ENCODE results near the gene H19. TPM values are rescaled to one million over a fixed set of nuclear protein-coding genes. Genes with fewer than 3 reads are reported as not detected.

H19 gene
- total RNA-seq, 2 donors from 2014 or later = not detected

GRCh38 chr11:1998290-1998689 is 648 bp upstream of the H19 start:
- DNase-seq (no peak), ATAC-seq (replicated peaks in 1 of 2) (peak in 1 of 2 donors; percentile 22)
- Mint-ChIP-seq H3K36me3 (ENCODE audit: insufficient read depth in 2 of 2) (no peaks in the 10 kb centered on the region), H3K27me3 (ENCODE audit: low read depth) (no peaks in the 10 kb centered on the region), H3K4me3 (no peak overlapping the region), H3K4me1 (ENCODE audit: low read depth) (no peaks in the 10 kb centered on the region), H3K27ac (no peak overlapping the region), H3K9me3 (no peaks in the 10 kb centered on the region)

DNA sequence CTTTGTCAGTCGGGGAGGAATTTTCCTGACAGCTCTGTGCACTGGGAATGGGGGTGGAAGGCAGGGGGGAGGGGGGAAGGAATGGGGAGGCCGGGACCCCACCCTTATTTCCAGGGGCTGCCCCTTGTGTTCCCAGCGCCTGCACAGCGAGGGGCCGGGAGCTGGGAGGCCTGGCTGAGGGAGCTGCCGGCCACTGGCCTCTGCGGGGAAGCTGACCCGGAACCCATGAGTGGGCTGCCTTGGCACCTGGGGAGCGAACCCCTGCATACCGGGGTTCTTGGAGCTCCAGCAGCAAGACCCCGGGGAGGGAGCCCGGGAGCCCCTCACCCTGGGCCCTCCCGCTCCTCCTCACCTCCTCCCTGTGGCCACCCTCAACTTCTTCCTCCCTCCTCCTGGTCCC is 3.5 kb downstream of the H19 start:
- Mint-ChIP-seq H3K4me1 (ENCODE audit: low read depth) (no peaks in the 10 kb centered on the region), H3K27me3 (ENCODE audit: low read depth) (no peaks in the 10 kb centered on the region), H3K9me3 (no peaks in the 10 kb centered on the region), H3K4me3 (no peak overlapping the region), H3K27ac (no peak overlapping the region), H3K36me3 (ENCODE audit: insufficient read depth in 2 of 2) (no peaks in the 10 kb centered on the region)
- no peak for ATAC-seq (replicated peaks in 1 of 2)
- no peak for DNase-seq

DNA sequence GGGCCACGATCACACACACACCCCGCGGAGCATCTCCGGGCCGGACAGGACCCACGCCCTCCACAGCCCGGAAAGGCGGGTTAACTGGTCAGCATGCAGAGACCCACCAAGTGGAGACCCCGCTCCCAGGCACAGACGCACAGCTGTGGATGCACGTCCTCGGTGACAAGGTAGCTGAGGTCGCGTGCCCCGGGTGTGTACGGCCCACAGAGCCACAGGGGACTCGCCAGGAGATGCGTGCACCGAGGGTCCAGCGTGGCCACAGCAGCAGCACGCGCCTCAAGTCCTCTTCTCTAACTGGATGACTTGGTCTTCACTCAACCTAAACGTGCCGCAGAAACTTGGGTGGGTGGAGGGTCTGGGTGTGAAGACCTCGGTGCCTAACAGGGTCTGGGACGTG is 5.5 kb downstream of the H19 start:
- DNase-seq (no peak), ATAC-seq (replicated peaks in 1 of 2) (no peak)
- H3K9me3 Mint-ChIP-seq = no peaks in the 10 kb centered on the region
- H3K4me3 Mint-ChIP-seq = no peak overlapping the region
- no peaks in the 10 kb centered on the region for H3K36me3 Mint-ChIP-seq (ENCODE audit: insufficient read depth in 2 of 2)
- H3K4me1 Mint-ChIP-seq (ENCODE audit: low read depth) = no peaks in the 10 kb centered on the region
- H3K27me3 Mint-ChIP-seq (ENCODE audit: low read depth) = no peaks in the 10 kb centered on the region
- H3K27ac Mint-ChIP-seq = no peak overlapping the region

DNA sequence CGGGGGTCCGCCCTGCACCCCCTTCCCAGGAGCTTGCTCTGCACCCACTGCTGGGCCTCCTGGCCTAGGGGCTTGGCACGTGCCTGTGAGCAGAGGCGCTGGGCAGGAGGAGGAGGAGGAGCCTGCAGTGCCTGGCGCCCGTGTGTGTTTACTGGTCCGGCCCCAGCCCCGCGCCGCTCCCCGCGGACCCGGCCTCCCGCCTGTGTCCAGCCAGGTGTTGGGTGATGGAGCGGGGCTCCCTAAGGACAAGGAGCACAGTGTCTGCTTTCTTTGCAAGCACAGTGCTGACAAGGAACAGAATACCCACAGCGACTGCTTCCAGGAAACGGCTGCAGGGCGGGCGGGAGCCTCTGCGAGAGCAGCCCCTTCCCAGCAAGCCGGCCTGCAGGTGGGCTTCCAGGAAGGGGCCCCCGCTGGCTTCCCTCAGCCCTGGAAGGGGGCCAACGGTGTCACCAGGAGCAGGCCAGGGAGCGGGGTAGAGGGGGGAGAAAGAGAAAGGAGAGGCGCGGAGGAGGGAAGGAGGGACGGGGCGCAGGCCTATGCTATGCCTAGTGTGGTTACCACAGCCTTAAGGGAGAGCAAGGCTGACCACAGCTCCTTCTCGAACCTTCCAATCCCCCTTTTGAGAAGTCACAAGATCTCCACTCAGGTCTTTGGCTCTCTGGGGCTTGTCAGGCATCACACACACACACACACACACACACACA is 6.6 kb downstream of the H19 start:
- Mint-ChIP-seq H3K9me3 (no peaks in the 10 kb centered on the region), H3K4me1 (ENCODE audit: low read depth) (no peaks in the 10 kb centered on the region), H3K4me3 (no peak overlapping the region), H3K27ac (no peak overlapping the region), H3K27me3 (ENCODE audit: low read depth) (no peaks in the 10 kb centered on the region), H3K36me3 (ENCODE audit: insufficient read depth in 2 of 2) (no peaks in the 10 kb centered on the region)
- ATAC-seq (replicated peaks in 1 of 2) (no peak), DNase-seq (no peak)

DNA sequence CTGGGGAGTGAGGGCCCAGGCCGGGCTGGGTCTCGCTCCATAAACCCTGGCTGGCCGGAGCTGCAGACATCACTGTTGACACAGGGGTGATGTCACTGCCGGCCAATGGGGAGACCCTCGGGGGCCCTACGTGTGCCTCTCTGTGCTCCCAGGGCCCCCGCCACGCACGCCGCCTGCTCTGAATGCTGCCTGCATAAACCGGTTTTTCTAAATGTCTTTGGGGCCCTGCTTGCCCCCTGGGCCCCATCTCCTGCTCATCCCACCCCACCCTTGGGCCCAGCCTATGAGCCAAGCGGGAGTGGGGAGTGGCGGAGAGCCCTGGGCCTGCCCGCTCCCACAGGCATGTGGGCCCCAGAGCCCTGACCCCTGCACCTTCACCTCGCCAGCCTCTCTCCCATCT is 7.7 kb downstream of the H19 start:
- H3K9me3 Mint-ChIP-seq = no peaks in the 10 kb centered on the region
- no peaks in the 10 kb centered on the region for H3K36me3 Mint-ChIP-seq (ENCODE audit: insufficient read depth in 2 of 2)
- no peak for ATAC-seq (replicated peaks in 1 of 2)
- H3K27ac Mint-ChIP-seq = no peak overlapping the region
- H3K27me3 Mint-ChIP-seq (ENCODE audit: low read depth) = no peaks in the 10 kb centered on the region
- H3K4me1 Mint-ChIP-seq (ENCODE audit: low read depth) = no peaks in the 10 kb centered on the region
- H3K4me3 Mint-ChIP-seq = no peak overlapping the region
- no peak for DNase-seq

GRCh38 chr11:1988667-1989317 is 8.8 kb downstream of the H19 start:
- H3K27ac Mint-ChIP-seq = no peak overlapping the region
- no peaks in the 10 kb centered on the region for H3K9me3 Mint-ChIP-seq
- DNase-seq (no peak), ATAC-seq (replicated peaks in 1 of 2) (no peak)
- H3K4me1 Mint-ChIP-seq (ENCODE audit: low read depth) = no peaks in the 10 kb centered on the region
- no peak overlapping the region for H3K4me3 Mint-ChIP-seq
- H3K36me3 Mint-ChIP-seq (ENCODE audit: insufficient read depth in 2 of 2) = no peaks in the 10 kb centered on the region
- no peaks in the 10 kb centered on the region for H3K27me3 Mint-ChIP-seq (ENCODE audit: low read depth)

DNA sequence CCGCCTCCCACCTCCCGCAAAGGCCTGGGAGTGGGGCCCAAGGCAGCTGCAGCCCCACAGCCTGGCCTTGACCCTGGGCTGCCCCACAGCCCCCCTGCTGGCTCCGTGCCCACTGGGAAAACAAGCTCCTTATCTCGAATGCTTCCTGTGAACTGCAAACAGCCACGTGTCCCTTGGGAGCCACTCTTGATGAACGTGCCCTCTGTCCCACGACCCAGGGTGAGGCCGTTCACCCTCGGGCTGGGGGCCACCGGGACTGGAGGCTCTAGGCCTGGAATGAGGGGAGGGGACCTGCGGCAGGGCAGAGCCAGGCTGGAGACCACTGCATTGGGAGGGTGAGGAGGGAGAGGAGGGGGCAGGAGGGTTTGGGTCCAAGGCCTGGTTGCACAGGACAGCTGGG is 9.5 kb downstream of the H19 start:
- ATAC-seq (replicated peaks in 1 of 2) (no peak), DNase-seq (no peak)
- H3K36me3 Mint-ChIP-seq (ENCODE audit: insufficient read depth in 2 of 2) = no peaks in the 10 kb centered on the region
- no peaks in the 10 kb centered on the region for H3K4me1 Mint-ChIP-seq (ENCODE audit: low read depth)
- H3K27me3 Mint-ChIP-seq (ENCODE audit: low read depth) = no peaks in the 10 kb centered on the region
- no peak overlapping the region for H3K27ac Mint-ChIP-seq
- H3K4me3 Mint-ChIP-seq = no peak overlapping the region
- no peaks in the 10 kb centered on the region for H3K9me3 Mint-ChIP-seq

DNA sequence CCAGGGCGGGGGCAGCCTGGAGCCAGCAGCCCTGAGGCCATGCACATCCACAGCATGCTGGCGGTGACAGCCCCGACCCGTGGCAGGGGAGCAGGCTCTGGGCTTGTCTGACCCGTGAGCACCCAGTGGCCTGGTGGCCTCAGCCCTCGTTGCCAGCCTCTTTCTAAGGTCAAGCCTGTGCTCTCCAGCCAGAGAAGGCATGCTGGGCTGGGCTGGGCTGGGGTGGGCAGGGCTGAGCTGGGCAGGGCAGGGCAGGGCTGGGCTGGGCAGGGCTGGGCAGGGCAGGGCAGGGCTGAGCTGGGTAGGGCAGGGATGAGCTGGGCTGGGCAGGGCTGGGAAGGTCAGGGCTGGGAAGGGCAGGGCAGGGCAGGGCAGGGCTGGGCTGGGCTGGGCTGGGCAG is 10.6 kb downstream of the H19 start:
- H3K9me3 Mint-ChIP-seq = no peaks in the 10 kb centered on the region
- ATAC-seq (replicated peaks in 1 of 2) = no peak

GRCh38 chr11:1983601-1983961 is 14.1 kb downstream of the H19 start:
- Mint-ChIP-seq H3K4me1 (ENCODE audit: low read depth) (no peaks in the 10 kb centered on the region), H3K9me3 (no peaks in the 10 kb centered on the region), H3K4me3 (no peak overlapping the region), H3K27me3 (ENCODE audit: low read depth) (no peaks in the 10 kb centered on the region), H3K27ac (no peak overlapping the region), H3K36me3 (ENCODE audit: insufficient read depth in 2 of 2) (no peaks in the 10 kb centered on the region)
- DNase-seq = no peak
- ATAC-seq (replicated peaks in 1 of 2) = no peak

More for the DNA sequence above, 10.6 kb downstream of the H19 start:
- H3K4me1 Mint-ChIP-seq (ENCODE audit: low read depth) = no peaks in the 10 kb centered on the region
- no peak overlapping the region for H3K27ac Mint-ChIP-seq
- no peak for DNase-seq
- H3K36me3 Mint-ChIP-seq (ENCODE audit: insufficient read depth in 2 of 2) = no peaks in the 10 kb centered on the region
- H3K27me3 Mint-ChIP-seq (ENCODE audit: low read depth) = no peaks in the 10 kb centered on the region
- H3K4me3 Mint-ChIP-seq = no peak overlapping the region

DNA sequence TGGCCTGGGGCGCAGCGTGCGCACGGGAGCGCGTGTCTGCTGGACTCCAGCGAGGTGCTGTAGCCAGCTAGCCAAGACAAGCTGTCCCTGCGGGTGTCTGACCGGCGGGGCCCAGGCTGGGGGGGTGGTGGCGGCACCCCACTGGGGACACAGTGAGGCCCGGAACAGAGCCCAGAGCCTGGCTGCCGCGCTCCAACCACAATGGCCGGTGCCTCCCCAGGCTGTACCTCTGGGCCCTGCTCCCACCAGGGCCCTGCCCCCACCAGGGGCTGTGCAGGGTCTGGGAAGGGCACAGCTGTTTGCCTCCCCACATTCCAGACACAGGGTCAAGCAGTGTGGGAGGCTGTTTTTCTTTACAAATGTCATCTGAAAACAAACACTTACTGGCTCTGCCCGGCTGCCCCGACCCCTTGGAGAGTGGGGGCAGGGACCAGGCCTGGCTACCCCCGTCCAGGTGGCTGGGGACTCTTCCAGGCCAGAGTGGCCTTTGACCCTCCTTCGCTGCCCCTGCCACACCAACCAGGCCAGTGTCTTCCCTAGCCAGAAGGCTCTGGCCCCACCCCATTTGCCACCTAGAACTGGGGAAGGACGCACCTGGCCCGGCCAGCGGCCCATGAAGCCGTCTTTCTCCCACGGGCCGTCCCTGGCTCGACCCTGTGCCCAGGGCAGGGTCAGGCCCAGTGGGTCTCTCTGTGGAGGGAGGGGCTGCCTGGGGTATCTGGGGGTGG is 14.6 kb downstream of the H19 start:
- DNase-seq = no peak
- no peaks in the 10 kb centered on the region for H3K27me3 Mint-ChIP-seq (ENCODE audit: low read depth)
- no peak overlapping the region for H3K27ac Mint-ChIP-seq
- ATAC-seq (replicated peaks in 1 of 2) = no peak
- no peaks in the 10 kb centered on the region for H3K4me1 Mint-ChIP-seq (ENCODE audit: low read depth)
- no peaks in the 10 kb centered on the region for H3K9me3 Mint-ChIP-seq
- H3K36me3 Mint-ChIP-seq (ENCODE audit: insufficient read depth in 2 of 2) = no peaks in the 10 kb centered on the region
- H3K4me3 Mint-ChIP-seq = no peak overlapping the region

- no peak overlapping the region for H3K4me3 Mint-ChIP-seq
- H3K4me1 Mint-ChIP-seq (ENCODE audit: low read depth) = no peaks in the 10 kb centered on the region
- no peaks in the 10 kb centered on the region for H3K27me3 Mint-ChIP-seq (ENCODE audit: low read depth)
- no peaks in the 10 kb centered on the region for H3K9me3 Mint-ChIP-seq
- ATAC-seq (replicated peaks in 1 of 2) (no peak), DNase-seq (no peak)
- no peak overlapping the region for H3K27ac Mint-ChIP-seq
- no peaks in the 10 kb centered on the region for H3K36me3 Mint-ChIP-seq (ENCODE audit: insufficient read depth in 2 of 2)
These were observed 18.0 kb downstream of the H19 start for GRCh38 chr11:1979607-1980006.

- H3K4me1 Mint-ChIP-seq (ENCODE audit: low read depth) = no peaks in the 10 kb centered on the region
- no peak overlapping the region for H3K27ac Mint-ChIP-seq
- H3K4me3 Mint-ChIP-seq = no peak overlapping the region
- no peaks in the 10 kb centered on the region for H3K36me3 Mint-ChIP-seq (ENCODE audit: insufficient read depth in 2 of 2)
- DNase-seq (no peak), ATAC-seq (replicated peaks in 1 of 2) (no peak)
- no peaks in the 10 kb centered on the region for H3K27me3 Mint-ChIP-seq (ENCODE audit: low read depth)
- no peaks in the 10 kb centered on the region for H3K9me3 Mint-ChIP-seq
These were observed 18.7 kb downstream of the H19 start for GRCh38 chr11:1978720-1979473.

DNA sequence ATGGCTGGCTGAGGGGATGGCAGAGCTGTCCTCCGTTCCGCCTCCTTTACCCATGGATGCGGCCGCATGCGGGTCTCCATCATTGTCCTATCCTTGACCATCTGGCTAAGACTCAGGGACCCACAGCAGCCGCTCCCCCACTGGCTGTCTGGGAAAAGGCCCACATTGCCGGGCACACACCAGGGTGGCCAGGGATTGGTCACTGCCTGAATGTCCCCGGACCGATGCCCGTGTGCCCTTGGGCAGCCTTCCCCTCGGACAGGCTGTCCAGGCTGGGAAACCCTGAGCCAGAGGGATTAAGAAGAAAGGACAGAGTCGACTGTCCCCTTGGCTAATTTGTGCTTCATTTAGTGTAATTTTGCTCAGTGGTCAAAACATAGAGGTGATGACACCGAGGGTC is 22.5 kb downstream of the H19 start:
- H3K4me1 Mint-ChIP-seq (ENCODE audit: low read depth) = no peaks in the 10 kb centered on the region
- H3K27me3 Mint-ChIP-seq (ENCODE audit: low read depth) = no peaks in the 10 kb centered on the region
- H3K4me3 Mint-ChIP-seq = no peak overlapping the region
- DNase-seq = no peak
- H3K36me3 Mint-ChIP-seq (ENCODE audit: insufficient read depth in 2 of 2) = no peaks in the 10 kb centered on the region
- ATAC-seq (replicated peaks in 1 of 2) = no peak
- H3K27ac Mint-ChIP-seq = no peak overlapping the region
- H3K9me3 Mint-ChIP-seq = no peaks in the 10 kb centered on the region
